ENCODE results near the gene MYO1C.

MYO1C gene

DNA sequence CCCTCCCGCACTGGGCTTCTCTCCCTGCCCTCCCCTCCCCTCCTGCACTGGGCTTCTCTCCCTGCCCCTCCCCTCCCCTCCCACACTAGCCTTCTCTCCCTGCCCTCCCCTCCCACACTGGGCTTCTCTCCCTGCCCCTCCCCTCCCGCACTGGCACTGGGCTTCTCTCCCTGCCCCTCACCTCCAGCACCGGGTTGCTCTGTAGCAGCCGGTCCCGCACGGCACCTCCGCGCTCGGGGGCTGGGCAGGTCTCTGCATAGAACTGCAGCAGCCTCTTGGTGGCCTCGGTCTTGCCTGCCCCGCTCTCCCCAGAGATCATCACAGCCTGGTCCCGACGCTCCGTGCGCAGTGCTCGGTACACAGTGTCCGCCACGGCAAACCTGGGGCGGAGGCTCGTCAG is 9.8 kb downstream of the MYO1C start:
- no peak for DNase-seq

DNA sequence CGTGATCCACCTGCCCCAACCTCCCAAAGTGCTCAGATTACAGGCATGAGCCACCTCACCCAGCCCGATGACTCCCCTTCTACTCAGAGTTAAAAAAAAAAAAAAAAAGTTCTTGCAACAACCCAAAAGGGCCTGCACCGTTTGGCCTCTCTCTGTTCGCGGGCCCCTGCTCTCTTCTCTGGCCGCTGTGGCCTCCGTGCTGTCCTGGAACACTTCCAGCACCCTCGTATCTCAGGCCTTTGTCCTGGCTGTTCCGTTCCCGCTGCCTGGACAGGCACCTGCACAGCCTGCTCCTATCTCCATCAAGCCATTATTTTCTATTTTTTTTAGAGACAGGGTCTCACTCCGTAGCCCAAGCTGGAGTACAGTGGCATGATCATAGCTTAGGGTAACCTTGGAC is 10.8 kb downstream of the MYO1C start:
- DNase-seq: no peak

DNA sequence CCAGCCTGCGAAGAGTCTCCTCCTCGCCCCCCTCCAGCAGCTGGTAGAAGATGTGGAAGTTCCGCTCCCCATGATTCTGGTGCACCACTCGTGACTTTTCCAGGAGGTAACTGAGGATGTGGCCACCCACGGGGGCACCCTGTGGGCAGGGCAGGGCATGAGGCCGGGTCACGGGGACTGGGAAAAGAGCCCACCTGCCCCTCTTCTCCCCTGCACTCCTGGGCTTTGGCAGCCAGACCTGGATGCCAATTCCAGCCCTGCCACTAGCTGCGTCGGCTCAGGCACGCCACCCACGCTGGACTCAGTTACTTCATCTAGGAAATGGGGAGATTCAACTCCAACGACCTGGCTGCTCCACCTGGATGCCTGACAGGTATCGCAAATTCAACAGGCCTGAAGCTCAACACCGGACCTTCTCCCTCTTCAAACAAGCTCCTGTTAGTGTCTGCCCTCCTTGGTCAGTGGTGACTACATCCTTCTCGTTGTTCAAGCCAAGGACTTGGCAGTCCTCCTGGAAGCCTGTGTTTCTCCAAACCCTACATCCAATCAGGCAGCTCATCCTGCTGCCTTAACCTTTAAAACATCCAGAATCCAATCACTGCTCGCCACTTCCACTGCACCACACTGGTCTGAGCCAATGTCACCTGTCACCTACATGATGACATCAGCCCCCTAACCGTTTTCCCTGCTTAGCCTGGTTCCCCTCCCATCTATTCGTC is 11.6 kb downstream of the MYO1C start:
- no peak for DNase-seq

DNA sequence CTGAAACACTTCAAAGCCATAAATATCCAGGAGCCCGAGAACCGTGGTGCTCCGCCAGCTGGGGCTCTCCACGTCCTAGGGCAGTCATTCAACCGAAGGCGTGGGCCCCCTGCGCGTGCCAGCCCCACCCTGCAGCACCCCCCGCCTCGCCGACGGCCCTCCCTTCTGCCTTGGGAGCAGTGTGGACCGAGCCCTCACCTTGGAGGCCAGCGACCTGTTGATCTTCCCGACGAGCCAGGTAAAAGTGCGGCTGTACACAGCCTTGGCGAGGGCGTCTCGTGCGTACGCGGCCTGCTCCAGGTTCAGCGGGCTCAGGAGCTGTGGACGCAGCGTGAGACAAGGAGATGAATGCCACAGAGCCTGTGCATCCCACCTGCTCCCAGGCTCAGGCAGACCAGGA is 14.1 kb downstream of the MYO1C start:
- DNase-seq: no peak

DNA sequence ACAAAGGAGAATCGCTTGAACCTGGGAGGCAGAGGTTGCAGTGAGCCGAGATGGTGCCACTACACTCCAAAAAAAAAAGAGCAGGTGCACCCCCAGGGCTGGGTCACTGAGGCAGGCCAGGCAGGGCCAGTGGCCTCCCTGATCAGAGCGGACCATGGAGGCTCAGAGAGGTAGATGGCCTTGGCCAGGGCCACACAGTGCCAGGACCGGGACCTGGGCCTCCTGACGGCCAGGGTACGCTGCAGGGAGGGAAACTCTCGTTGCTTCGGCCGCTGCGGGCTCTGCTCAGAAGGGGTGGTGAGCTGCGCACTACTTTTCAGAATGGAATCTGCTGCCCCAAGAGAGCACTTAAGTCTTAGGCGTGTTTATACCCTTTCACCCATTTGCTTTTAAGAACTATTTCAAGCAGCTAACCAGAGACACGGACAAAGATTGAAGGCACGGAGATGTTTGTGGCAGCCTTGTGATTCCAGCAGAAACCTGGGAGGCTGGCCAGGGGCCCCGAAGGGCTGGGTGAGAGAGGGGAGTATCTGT is 17.1 kb downstream of the MYO1C start:
- no peak for DNase-seq

DNA sequence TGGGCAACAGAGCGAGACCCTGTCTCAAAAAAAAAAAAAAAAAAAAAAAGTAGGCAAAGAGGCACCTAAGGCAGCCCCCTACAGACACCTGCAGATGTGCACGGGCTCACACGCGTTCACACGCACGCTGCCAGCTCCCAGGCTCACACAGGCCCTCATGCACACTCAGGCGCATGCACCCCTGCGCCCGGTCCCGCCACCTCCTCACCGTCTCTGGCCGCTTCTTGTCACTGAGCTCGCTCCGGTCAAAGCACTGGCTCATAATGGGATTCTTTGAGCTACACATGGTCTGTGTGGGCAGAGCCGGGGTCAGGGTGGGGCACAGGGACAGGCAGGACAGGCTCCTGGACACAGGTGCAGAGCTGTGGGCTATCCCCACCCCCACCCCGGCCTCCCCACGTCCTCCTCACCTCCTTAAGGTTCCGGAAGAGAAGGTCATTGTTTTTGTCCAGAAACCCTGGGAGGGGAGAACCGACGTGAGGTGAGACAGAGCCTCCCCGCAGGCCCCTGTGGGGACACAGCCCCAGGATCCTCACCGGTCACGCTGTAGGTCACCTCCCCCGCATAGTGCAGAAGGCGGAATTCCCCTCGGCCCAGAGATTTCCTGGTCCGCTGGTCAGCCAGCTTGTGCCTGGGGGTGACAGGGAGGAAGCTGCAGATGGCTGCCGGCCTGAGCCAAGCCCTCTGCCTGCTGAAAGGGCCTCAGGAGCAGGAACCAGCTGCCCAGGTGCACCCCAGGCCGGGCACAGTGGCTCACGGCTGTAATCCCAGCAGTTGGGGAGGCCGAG is 17.9 kb downstream of the MYO1C start:
- no peak for DNase-seq

DNA sequence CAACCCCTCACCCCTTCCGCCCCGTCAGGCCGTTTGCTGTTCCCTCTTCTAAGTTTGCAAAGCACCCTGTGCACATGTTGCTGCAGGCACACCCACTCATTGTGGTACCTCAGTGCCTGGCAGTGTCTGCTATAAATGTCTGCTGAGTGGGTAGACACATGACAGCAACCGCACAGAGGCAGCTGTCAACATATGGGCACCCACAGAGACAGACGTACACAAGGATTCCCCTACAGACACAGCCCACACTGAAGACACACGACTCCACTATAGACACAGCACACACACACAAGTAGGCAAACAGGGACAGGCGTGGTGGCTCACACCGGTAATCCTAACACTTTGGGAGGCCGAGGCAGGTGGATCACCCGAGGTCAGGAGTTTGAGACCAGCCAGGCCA is 18.6 kb downstream of the MYO1C start:
- no peak for DNase-seq

DNA sequence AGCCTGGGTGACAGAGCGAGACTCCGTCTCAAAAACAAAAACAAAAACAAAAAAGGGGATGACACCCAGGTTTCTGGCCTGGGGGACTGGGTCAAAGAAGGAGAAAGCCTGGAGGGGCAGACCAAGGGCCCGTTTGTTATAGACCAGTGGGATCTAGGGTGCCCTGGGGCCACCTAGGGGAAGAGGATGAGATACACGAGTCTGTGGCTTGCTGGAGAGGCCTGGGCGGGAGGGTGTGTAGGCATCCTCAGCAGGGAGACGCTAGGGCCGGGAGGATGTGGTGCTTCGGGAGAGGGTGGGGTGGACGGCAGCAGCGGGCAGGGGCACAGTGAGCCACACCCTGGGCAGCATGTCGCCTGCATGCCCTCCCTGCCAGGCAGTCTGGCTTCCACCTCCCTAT is 19.3 kb downstream of the MYO1C start:
- DNase-seq: no peak

DNA sequence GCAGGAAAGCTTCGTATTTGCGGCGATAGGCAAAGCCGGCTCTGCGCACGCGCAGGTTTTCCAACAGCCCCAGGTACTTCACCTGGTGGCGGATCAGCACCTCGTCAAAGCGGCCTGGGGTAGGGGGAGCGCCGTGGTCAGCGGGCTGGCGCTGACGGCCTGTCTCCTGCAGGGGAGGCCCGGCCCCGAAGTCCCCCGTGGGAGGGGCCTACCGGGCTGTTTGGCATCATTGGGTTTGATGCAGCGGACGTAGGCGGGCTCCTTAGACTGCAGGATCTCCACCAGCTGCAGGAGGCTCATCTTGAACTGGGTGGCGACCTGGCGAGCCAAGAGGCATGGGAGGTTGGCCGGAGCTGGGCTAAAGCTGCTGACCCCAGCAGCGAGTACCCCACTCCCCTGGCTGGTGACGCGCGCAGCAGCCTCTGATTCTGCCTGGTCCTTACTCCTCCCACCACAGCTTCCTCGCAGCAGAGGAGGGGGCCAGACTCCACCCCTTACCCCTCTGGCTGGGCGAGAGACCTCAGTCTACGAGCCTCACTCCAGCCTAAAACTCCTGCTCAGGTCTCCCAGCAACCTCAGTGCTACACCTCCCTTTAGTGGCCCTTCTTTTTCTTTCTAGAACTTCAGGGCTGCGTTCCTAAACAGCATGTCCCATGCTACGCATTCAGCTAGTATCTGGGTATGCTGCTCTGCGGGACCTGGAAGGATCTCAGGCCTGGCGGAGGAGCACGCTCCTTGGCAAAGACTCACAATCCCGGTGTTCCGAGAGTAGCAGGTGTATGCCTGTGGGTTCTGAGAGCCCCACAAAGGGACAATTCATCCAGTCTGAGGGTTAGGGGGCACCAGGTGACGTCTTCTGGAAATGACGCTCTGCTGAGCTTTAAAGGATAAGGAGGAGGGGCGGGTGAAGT is 20.3 kb downstream of the MYO1C start:
- DNase-seq: no peak

DNA sequence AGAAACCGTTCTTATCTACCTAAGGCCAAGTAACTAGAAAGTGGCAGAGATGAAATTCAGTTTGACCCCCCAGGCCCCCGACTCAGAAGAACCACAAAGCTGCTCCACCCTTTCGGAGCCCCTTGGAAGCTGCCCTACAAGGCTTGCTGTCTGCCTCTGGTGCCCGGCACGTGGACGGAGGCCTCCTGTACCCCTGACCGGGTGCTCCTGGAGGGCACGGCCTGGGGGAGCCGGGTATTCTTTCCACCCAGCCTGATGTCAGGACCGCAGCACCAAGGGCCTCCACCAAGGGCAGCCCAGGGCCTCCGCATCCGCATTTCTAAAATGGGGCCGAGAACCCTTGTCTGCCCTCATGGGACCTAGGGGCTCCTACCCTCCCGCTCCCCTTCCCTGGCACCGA is 21.0 kb downstream of the MYO1C start:
- no peak for DNase-seq

DNA sequence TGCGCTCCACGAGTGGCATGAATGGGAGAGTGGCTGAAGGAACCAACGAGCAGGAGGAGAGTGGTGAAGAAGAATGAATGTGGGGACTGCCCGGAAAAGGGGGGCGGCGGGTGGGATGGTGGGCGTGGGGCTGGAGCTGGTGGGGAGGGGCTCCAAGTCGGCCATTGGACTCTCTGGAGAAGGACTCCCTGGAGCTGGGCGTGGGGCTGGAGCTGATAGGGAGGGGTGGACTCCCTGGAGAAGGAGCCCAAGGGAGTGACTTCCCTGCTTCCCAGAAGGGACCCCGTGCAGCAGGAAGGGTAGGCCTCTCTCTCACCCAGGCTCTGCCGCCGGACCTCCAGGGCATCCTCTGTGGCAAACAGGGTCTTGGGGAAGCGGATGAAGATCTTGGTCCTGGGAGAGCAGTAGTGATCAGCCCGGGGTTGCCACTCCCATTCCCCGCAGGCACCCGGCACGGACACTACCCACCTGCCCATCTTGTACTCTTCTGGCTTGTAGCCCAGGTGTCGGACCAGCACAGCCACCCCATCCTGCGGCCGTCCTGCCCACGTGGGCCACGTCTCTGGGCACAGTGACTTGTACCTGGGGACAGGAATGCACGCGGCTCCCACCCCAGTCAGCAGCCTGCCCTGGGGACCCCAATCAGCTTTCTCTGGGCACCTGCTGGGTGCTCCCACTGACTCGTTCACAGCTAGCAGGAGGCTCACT is 21.6 kb downstream of the MYO1C start:
- no peak for DNase-seq

DNA sequence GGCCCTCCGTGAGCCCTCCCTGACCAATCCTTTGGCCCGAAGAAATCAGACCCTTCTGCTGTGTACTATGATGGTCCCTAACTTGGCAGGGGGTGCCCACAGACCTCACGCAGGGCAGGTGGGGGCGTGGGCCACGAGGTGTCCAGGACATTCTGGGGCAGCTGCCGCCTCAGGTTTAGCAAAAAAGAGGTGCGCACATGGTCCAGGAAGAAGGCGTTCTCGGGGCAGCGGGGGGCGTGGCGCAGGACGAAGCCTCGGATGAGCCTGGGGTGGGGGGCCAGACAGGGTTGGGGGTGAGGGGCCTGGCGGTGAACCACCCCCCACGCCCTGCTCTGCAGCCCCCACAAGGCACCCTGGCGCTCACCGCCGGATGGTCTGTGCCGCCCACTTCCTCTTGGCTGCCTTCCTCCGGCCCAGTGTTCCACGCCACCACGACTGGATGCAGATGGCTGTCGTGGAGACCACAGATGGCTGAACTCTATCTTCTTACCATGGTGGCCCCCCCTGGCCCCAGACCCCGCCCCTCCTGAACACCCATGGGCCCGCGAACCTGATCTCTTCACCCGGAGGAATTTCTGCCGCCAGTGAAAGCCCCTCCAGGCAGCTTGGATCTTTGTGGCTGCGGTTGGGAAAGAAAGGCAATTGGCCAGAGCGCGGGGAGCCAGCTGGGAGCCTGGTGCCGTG is 22.3 kb downstream of the MYO1C start:
- no peak for DNase-seq

DNA sequence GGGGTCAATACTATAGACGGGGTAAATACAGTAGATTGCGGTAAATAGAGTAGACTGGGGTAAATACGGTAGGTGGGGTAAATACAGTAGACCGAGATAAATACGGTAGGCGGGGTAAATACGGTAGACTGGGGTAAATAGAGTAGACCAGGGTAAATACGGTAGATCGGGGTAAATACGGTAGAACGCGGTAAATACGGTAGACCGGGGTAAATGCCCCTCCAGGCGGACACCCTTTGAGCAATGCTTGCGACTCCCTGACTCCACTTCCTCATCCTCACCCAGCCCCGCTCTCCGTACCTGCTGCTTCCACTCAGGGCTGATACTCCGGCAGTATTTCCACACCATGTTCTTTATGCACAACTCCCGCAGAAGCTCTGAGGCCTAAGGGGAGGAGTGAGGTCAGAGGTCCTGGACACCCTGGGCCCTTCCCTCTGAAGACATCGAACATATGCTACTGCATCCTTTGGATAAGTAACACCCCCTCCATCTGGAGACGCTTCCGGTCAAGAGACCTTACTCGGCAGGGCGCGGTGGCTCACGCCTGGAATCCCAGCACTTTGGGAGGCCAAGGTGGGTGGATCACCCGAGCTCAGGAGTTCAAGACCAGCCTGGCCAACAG is 23.1 kb downstream of the MYO1C start:
- no peak for DNase-seq

DNA sequence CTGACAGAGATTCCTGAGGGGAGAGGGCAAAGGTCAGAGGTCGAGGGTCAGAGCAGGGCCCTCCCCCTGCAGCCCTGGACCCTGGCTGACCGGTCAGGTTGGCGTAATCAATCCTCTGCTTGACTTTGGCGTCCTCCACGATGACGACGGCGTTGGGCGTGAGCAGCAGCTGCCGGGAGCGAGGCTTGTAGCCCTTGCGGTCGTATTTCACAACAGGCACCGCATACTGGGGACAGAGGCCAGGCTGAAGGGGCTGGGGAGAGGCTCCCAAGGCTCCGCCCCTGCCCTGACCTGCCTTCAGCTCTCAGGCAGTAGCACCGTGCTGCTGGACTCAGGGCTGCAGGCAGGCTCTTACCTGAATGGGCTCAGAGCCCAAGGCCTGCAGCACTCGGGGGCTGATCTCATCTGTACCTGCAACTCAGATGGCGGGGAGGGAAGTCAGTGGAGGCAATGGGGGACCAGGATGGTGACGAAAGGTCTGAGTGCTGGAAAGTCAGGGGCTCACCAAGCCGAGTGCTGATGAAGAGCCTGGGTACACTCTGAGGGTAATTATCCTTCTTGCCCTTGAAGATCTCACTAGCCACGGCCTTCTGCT is 24.5 kb downstream of the MYO1C start:
- DNase-seq: no peak

DNA sequence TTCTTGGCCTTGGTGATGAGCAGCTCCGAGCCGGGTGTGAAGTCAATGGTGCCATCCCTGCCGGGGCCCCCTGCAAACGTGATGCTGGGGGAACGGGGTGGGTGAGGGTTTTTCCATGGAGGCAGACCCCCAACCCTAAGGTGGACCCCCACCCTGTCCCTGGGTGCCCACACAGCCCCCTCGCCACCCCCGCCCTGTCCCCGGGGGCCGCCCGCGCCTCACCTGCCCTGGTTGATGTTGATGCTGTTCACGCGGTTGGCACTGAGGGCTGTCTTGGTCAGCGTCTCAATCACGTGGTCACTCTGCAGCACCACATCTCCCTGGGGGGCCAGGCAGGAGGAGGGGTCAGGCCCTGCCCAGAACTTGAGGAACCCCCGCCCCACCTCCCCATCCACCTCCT is 25.2 kb downstream of the MYO1C start:
- no peak for DNase-seq

DNA sequence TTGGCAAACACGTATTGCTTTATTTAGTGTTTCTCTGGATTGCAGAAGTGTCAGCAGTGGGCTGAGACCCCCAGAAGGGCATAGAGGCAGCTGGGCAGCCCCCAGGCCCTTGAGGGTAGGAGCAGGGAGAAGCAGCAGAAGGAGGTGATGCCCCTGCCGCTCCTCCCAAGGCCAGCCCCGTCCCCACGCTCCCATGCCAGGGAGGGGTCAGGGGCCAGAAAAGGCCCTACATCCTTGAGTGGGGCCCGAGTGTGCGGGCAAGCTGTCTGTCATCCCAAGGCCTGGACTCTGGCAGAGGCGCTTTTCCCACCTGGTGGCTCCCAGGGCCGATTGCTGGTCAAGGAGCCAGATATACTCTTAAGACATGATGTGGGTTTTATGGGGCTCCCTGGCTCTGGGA is 28.3 kb downstream of the MYO1C start:
- no peak for DNase-seq

DNA sequence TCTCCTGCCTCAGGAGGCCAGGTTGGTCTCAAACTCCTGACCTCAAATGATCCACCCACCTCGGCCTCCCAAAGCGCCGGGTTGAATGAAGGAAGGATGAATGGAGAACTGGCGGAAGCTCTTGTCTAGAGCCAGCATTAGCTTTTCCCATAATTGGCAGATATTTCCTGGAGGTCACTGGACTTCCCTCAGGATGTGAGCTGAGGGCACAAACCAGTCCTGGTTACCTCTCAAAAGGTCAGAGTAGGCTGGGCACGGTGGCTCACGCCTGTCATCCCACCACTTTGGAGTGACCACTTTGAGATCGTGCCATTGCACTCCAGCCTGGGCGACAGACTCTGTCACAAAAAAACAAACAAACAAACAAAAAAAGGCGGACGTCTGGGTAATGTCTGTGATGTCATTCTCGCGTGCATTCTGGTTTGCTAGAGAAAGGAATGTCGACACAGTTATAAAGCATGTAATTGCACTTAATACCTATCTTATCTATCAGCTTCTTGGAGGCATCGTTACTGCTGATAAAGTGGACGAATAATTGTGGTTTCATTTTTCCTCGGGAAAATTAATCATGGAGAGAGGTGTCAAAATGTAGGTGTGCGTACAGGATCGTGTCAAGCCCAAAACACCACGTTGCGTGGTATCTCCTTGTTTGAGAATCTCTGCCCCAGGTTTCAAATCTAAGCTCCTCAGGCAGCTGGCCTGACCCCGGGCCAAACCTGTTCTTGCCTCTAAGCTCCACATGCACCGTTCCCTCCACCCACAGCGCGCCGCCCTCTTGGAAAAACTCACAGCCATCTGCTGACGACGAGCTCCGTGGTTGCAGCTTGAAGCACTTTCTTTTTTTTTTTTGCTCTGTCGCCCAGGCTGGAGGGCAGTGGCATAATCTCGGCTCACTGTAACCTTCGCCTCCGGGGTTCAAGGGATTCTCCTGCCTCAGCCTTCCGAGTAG is 30.0 kb downstream of the MYO1C start:
- no peak for DNase-seq

DNA sequence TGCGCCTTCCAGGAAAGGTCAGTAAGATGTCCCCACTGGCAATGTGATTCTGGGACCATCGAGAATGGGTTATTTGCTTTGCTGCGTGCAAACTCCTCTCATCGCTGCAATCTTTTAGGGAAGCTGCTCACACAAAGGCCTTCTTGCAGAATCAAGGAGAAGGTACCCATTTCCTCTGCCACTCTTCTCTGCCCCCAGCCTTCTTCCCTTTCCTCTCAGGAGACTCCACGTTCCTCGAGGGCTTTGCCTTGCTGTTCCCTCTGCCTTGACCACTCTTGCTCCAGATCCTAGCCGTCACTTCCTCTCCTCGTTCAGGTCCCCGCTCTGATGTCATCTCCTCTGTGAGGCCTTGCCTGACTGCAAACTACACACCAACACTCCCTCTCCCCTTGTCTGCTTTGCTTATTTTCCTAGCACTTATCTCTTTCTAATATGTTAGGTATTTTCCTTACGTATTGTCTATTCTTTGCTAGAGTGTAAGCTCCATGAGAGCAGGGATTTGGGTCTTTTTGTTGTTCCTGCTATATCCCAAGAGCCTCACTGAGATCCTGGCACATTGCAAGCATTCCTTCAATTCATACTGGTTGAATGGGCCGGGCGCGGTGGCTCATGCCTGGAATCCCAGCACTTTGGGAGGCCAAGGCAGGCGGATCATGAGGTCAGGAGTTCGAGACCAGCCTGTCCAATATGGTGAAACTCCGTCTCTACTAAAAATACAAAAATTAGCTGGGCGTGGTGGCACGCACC is 31.1 kb downstream of the MYO1C start:
- no peak for DNase-seq

DNA sequence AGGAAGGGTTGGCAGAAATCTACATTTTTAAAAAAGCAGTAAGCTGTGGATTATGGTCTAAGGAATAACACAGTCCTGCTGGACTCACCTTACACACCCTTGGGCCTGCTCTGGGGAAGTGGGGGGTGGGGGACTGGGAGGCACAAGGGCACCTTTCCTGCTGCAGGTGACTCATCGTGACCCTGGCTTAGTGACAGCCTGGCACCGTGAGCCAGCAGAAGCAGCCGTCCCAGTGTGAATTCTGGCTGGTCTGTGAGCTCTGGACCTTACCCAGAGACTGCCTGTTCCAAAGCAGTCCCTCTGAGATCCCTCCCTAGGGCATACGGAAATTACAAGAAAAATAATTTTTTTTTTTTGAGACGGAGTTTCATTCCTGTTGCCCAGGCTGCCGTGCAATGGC is 32.3 kb downstream of the MYO1C start:
- no peak for DNase-seq
